ENCODE measurements around the gene MEF2B. TPM values are rescaled to one million over a fixed set of nuclear protein-coding genes. Genes with fewer than 3 reads are reported as not detected.

Gene MEF2B
- total RNA-seq, 1 experiment from 2014 or later, result 1.1 TPM

DNA sequence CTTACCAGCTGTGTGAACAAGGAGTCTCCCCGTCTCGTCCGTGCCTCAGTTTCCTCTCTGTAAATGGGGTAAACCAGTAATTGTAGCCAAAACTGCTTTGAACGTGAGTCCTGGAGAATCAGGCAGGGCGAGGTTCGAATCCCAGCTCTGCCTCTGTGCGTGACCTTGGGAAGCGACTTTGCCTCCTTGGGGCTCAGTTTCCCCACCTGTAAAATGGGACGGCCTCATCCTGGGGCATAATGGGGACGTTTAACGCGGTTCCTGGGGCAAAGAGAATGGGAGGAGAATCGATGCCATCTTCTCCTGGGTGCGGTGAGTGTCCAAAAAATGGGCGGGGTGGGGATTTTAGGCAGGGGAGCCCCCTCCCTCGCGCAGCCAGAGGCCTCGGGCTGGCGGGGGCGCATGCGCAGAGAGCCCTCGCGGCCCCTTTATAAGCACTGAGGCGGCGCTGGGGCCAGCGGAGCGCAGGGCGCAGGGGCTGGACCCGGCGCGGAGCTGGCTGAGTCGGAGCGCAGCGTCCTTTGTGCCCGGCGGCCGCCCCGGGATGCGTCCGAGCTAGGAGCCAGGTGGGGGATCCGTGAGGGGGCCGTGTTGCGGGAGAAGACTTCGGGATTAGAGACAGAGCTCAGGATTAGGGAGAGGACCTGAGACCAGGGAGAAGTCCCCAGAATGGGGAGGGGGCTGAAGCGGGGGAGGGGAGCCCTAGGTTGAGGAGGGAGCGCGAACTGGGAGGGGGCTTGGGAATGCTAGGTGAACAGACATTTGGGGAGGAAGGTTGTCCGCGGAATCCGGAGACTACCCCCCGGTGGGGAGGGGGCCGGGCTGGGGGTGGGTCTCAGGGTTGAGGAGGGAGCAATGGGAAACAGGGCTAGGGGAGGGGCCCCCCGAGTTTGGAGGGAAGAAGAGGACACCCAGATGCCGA, 41.7 kb upstream of the MEF2B start, which contains the start of gene NCAN:
Gene NCAN (plus strand): TSS at position 460 of the 922 bp plus-strand sequence. CDS start 4,996 bp downstream, outside the sequence.
- peak; percentile 63 for ATAC-seq
- H3K36me3 ChIP-seq (ENCODE audit: control insufficient read depth, insufficient read depth, low read length), result no peaks in the 10 kb centered on the region
- no peak for TF ChIP-seq POLR2AphosphoS5 (IDR thresholded peaks at IDR 0.05; ENCODE audit: low read depth, low read length)
- TF ChIP-seq, protein P1, sequence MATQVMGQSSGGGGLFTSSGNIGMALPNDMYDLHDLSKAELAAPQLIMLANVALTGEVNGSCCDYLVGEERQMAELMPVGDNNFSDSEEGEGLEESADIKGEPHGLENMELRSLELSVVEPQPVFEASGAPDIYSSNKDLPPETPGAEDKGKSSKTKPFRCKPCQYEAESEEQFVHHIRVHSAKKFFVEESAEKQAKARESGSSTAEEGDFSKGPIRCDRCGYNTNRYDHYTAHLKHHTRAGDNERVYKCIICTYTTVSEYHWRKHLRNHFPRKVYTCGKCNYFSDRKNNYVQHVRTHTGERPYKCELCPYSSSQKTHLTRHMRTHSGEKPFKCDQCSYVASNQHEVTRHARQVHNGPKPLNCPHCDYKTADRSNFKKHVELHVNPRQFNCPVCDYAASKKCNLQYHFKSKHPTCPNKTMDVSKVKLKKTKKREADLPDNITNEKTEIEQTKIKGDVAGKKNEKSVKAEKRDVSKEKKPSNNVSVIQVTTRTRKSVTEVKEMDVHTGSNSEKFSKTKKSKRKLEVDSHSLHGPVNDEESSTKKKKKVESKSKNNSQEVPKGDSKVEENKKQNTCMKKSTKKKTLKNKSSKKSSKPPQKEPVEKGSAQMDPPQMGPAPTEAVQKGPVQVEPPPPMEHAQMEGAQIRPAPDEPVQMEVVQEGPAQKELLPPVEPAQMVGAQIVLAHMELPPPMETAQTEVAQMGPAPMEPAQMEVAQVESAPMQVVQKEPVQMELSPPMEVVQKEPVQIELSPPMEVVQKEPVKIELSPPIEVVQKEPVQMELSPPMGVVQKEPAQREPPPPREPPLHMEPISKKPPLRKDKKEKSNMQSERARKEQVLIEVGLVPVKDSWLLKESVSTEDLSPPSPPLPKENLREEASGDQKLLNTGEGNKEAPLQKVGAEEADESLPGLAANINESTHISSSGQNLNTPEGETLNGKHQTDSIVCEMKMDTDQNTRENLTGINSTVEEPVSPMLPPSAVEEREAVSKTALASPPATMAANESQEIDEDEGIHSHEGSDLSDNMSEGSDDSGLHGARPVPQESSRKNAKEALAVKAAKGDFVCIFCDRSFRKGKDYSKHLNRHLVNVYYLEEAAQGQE (IDR thresholded peaks at IDR 0.05; ENCODE audit: insufficient read depth in 1 of 2, low read depth in 2 of 2, low read length in 1 of 2), result no peak
- TF ChIP-seq SIN3A (IDR thresholded peaks at IDR 0.05; ENCODE audit: borderline replicate concordance, insufficient read depth, low read depth, low read length), result no peak
- TF ChIP-seq TCF7L2 (IDR thresholded peaks at IDR 0.05; ENCODE audit: low read depth, low read length), result no peak
- TF ChIP-seq, protein P2, sequence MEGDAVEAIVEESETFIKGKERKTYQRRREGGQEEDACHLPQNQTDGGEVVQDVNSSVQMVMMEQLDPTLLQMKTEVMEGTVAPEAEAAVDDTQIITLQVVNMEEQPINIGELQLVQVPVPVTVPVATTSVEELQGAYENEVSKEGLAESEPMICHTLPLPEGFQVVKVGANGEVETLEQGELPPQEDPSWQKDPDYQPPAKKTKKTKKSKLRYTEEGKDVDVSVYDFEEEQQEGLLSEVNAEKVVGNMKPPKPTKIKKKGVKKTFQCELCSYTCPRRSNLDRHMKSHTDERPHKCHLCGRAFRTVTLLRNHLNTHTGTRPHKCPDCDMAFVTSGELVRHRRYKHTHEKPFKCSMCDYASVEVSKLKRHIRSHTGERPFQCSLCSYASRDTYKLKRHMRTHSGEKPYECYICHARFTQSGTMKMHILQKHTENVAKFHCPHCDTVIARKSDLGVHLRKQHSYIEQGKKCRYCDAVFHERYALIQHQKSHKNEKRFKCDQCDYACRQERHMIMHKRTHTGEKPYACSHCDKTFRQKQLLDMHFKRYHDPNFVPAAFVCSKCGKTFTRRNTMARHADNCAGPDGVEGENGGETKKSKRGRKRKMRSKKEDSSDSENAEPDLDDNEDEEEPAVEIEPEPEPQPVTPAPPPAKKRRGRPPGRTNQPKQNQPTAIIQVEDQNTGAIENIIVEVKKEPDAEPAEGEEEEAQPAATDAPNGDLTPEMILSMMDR (IDR thresholded peaks at IDR 0.05), result no peak
- H3K27ac ChIP-seq (ENCODE audit: low read length), result no peak within 1 kb of the TSS
- H3K4me3 ChIP-seq (ENCODE audit: low read depth in 2 of 2, low read length in 2 of 2), result no peak within 1 kb of the TSS
- ChIA-PET POLR2A (interaction anchor here (0.6 kb wide), 1 partner anchor 19 kb away, joined by 7 read pairs; no protein-coding TSS in a partner anchor), CTCF (no interaction called here)
- no peaks in the 10 kb centered on the region for H3K4me1 ChIP-seq (ENCODE audit: control insufficient read depth, insufficient read depth, low read length)
- no peaks in the 10 kb centered on the region for H3K27me3 ChIP-seq (ENCODE audit: control insufficient read depth, insufficient read depth, low read length)
- no peak for DNase-seq (ENCODE audit: low read depth, low spot score)
- intact Hi-C loops (cut with micrococcal nuclease; ENCODE audit: unreplicated experiment), result no loop called here
- no TSS peak for BruUV-seq (replicated peaks)
- in situ Hi-C loops (cut with HindIII; ENCODE audit: low pct_unique_long_range_greater_than_20kb, low sequenced_read_pairs), result no loop called here
- H3K9me3 ChIP-seq (ENCODE audit: control insufficient read depth, insufficient read depth, low read depth, low read length), result no peaks in the 10 kb centered on the region

DNA sequence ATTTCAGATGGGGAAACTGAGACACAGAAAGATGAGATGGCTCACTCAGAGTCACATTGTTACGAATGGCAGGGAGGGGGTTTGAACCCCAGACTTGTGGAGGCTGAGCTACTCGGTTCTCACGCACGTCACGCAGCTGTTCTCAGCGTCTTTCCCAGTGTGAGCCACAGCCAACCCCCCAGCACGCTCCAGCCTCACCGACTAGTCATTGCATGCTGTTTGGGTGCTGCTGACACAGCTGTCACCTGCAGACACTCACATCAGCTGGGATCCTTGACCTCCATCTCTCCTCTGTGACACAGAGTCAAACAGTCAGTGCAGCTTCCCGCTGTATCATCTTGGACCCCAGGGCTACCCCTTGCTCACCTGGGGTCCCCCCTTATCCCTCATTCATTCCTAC, 39.3 kb upstream of the MEF2B start:
- no TSS peak for BruUV-seq (replicated peaks)
- no peaks in the 10 kb centered on the region for H3K27me3 ChIP-seq (ENCODE audit: control insufficient read depth, insufficient read depth, low read length)
- in situ Hi-C loops (cut with HindIII; ENCODE audit: low pct_unique_long_range_greater_than_20kb, low sequenced_read_pairs) (no loop called here), intact Hi-C loops (cut with micrococcal nuclease; ENCODE audit: unreplicated experiment) (no loop called here)
- ATAC-seq (no peak), DNase-seq (ENCODE audit: low read depth, low spot score) (no peak)
- no peaks in the 10 kb centered on the region for H3K9me3 ChIP-seq (ENCODE audit: control insufficient read depth, insufficient read depth, low read depth, low read length)
- H3K27ac ChIP-seq (ENCODE audit: low read length), result no peak overlapping the region
- H3K4me1 ChIP-seq (ENCODE audit: control insufficient read depth, insufficient read depth, low read length), result no peaks in the 10 kb centered on the region
- ChIA-PET CTCF (no interaction called here), POLR2A (interaction anchor here (0.7 kb wide), 1 partner anchor 139 kb away, joined by 4 read pairs; no protein-coding TSS in a partner anchor)
- TF ChIP-seq, protein P2 (IDR thresholded peaks at IDR 0.05), result no peak
- TF ChIP-seq, protein P1 (IDR thresholded peaks at IDR 0.05; ENCODE audit: insufficient read depth in 1 of 2, low read depth in 2 of 2, low read length in 1 of 2), result no peak
- TF ChIP-seq SIN3A (IDR thresholded peaks at IDR 0.05; ENCODE audit: borderline replicate concordance, insufficient read depth, low read depth, low read length) (no peak), POLR2AphosphoS5 (IDR thresholded peaks at IDR 0.05; ENCODE audit: low read depth, low read length) (no peak), TCF7L2 (IDR thresholded peaks at IDR 0.05; ENCODE audit: low read depth, low read length) (no peak)
- no peak overlapping the region for H3K4me3 ChIP-seq (ENCODE audit: low read depth in 2 of 2, low read length in 2 of 2)
- no peaks in the 10 kb centered on the region for H3K36me3 ChIP-seq (ENCODE audit: control insufficient read depth, insufficient read depth, low read length)

All from Panc1 (cell line).